GM18511 (cell line): ENCODE data around the gene LOXL4.

Experiments used
- ATAC-seq: cut with Tn5 transposase; IDR thresholded peaks from one replicate; pipeline ENCODE4 v1.9.1; 2021; ENCODE audit warnings: mild to moderate bottlenecking, moderate library complexity; ENCODE audit not compliant: unreplicated experiment

Gene LOXL4

DNA sequence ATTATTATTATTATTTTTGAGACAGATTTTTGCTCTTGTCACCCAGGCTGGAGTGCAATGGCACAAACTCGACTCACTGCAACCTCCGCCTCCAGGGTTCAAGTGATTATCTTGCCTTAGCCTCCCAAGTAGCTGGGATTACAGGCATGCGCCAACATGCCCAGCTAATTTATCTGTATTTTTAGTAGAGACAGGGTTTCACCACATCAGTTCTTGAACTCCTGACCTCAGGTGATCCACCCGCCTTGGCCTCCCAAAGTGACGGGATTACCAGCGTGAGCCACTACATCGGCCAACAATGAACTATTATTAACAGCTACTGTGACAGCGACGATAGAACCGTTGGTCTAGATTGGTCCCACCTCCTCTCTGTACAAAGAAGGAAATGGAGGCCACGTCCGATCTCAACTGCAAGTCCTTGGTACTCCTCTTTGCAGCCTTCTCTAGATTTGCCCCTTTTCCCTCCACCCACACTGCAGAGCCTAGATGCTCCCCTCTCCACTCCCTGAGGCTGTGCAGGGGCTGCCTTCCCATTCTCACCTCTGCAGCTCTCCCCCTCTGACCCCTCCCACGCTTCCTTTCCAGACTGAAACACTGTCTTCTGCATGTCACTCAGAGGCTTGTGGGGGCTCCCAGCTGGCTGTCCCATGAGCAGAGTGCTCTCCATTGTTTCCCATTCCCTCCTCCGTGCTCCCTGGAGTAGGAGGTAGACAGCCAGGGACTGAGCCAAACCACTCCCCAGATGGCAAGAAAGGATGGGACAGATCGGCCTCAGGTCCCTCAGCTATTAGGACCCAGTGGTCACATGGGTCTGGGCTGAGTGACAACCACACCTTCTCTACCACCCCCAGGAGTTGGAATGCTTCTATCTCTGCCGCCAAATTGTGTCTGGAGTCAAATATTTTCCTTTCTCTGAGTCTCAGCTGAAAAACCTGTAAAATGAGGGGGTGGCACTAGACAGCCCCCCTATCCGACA lies 2.3 kb downstream of the LOXL4 start:
- ATAC-seq: no peak

- no peak for ATAC-seq
These were observed 3.5 kb downstream of the LOXL4 start for GRCh38 chr10:98264378-98265065.

- no peak for ATAC-seq
These were observed 4.9 kb downstream of the LOXL4 start for GRCh38 chr10:98263088-98263487.

GRCh38 chr10:98262571-98262970 lies 5.4 kb downstream of the LOXL4 start:
- ATAC-seq: no peak

GRCh38 chr10:98261436-98262277 lies 6.3 kb downstream of the LOXL4 start:
- no peak for ATAC-seq

- ATAC-seq: no peak
These were observed 7.2 kb downstream of the LOXL4 start for GRCh38 chr10:98260752-98261151.

- no peak for ATAC-seq
These were observed 7.6 kb downstream of the LOXL4 start for GRCh38 chr10:98260350-98260749.

DNA sequence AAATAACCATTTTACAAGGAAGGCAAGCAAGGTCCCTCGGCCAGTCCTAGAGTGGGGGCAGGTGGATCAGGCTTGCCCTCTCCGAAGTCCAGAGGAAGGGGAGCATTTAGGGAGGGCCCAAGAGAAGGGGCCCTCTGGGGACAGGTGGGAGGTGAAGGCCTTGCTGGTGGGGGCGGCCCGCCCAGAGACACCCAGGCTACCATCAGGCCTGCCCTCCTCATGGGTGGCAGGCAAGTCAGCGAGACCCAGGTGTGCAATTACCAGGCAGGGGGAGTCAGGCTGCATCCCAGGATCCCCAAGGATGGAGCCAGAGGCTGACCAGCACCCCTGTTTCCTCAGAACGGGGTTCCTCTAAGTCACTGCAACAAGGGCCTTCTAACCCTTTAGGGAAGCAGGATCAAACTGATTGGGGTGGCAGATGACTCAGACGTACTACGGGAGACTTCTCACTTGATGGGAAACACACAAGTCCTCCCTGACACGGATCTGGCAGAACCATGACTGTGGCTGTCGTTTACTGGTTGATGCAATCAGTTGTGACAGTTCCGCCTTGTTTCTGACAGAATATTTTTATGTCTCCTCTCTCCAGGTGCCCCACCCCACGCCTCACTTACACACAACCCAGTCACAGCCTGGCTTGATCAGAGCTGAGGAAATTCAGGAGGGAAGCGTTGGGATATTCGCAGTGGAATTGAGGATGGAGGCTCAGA lies 8.2 kb downstream of the LOXL4 start:
- ATAC-seq: no peak

GRCh38 chr10:98258683-98259454 lies 9.1 kb downstream of the LOXL4 start:
- no peak for ATAC-seq

- ATAC-seq: no peak
These were observed 10.0 kb downstream of the LOXL4 start for GRCh38 chr10:98257961-98258360.

GRCh38 chr10:98257198-98257597 lies 10.8 kb downstream of the LOXL4 start:
- no peak for ATAC-seq

- no peak for ATAC-seq
These were observed 11.3 kb downstream of the LOXL4 start for GRCh38 chr10:98256692-98257091.

DNA sequence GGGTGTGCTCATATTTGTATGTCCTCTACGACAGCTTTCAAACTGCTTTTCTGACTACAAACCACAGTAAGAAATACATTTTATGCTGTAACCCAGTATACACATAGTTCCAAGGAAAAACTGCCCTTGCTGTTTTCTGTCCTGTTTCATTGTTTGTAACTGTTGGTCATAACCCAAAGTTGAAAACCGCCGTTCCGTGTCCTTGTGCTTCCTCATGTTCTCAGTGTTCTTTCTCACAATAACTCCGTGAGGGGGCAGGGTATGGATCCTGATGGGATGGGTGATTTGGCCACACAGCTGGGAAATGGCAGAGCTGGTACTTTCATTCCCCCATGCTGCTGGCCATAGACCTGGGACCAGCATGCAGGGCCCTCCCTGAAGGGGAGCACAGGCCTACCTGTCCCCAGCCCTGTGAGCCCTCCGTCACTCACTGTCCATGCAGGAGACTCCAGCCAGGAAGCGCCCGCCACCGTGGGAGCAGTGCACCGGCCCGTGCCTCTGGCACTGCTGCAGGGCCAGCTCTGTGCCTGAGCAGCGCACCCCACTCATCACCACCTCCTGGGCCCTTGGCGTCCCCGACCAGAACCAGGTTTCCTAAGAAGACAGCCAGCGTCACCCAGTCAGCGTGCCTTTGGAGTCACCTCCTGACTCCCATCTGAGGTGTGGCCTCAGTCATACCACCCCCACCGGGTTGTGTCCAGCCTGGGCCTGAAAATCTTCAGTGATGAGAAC lies 12.7 kb downstream of the LOXL4 start:
- ATAC-seq: no peak

GRCh38 chr10:98254234-98254974 lies 13.6 kb downstream of the LOXL4 start:
- ATAC-seq: no peak

- ATAC-seq: no peak
These were observed 14.5 kb downstream of the LOXL4 start for GRCh38 chr10:98253499-98253898.

- ATAC-seq: no peak
These were observed 15.5 kb downstream of the LOXL4 start for GRCh38 chr10:98252464-98252863.

DNA sequence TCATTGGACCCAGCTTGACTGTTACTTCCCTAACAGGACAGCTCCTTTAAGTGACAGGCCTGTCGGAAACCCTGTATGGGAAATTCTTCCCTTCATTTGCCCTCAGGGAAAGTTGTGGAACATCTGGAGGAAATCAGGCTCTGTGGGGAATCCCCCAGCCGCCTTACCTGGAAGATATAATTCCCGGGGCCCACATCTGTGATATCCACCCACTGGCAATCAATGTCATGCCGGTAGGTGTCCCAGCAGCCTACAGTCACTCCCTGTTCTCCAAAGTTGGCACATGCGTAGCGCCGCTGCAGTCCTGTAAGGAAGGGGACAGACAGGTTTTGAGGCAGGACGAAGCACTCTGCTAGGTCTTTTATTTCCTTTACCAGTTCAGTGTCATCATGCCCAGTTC lies 16.6 kb downstream of the LOXL4 start:
- no peak for ATAC-seq

DNA sequence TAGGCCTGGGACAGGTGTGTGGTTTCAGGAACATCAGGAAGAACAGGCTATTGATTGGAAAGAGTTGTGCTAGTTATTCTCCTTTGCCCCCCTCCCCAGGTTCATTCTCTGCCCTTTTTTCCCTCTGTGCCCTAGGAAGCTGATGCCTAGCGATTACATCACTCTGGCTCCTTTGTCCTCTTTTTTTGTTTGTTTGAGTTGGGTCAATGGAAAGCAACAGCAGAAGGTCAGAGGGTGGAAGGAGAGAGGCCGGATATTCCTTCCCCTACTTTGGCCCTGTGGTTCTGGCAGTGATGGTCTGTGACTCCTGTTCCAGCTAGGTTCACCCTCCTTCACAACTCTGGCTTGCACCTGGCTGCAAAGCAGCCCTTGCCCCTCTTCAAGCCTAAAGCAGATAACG lies 18.9 kb downstream of the LOXL4 start:
- no peak for ATAC-seq
